PC-3 (cell line): ENCODE results near the gene PVALEF. TPM values are rescaled to one million over a fixed set of nuclear protein-coding genes. Genes with fewer than 3 reads are reported as not detected.

Experiments used
- ATAC-seq: fragments of 200-7000 bp; cut with Tn5 transposase; 2 replicates; pipeline ENCODE4 v1.9.1; 2020; ENCODE audit warnings: mild to moderate bottlenecking, moderate library complexity
- BruUV-seq: library from RNA; stranded (reverse); fragments of 400-500 nt; replicated peaks from 2 replicates; lab custom pipeline; 2021; lab: Mats Ljungman, UMichigan
- CTCF ChIA-PET: fragments of 300-600 bp; sonication (Branson Sonifier 250); formaldehyde crosslinking; loops from one replicate; lab custom pipeline; 2022; ENCODE audit warnings: antibody characterized with exemption; lab: Charles Lee
- POLR2A ChIA-PET: fragments of 300-600 bp; sonication (Branson Sonifier 250); formaldehyde crosslinking; loops from one replicate; lab custom pipeline; 2022; ENCODE audit warnings: antibody characterized with exemption; ENCODE audit not compliant: unreplicated experiment; lab: Charles Lee
- DNase-seq: peaks from one replicate; pipeline ENCODE4 v3.0.0-alpha.2; 2015
- H2AFZ ChIP-seq: fragments of 300-600 bp; sonication (generic); 2 replicates; pipeline ENCODE4 v1.6.0; 2016; ENCODE audit warnings: antibody characterized with exemption, low read length
- H3F3A ChIP-seq: fragments of 300-600 bp; sonication (generic); one replicate; pipeline ENCODE4 v1.6.0; 2017; ENCODE audit warnings: antibody characterized with exemption, low read length, control low read depth, mild to moderate bottlenecking; ENCODE audit not compliant: unreplicated experiment
- H3K27ac ChIP-seq: fragments of 300-600 bp; sonication (generic); 2 replicates; pipeline ENCODE4 v1.5.1; 2016; ENCODE audit warnings: mild to moderate bottlenecking, low read length
- H3K27me3 ChIP-seq: fragments of 300-600 bp; sonication (generic); 2 replicates; pipeline ENCODE4 v1.6.1; 2016; ENCODE audit warnings: low read length, mixed read lengths
- H3K36me3 ChIP-seq: fragments of 300-600 bp; sonication (generic); 2 replicates; pipeline ENCODE4 v1.6.1; 2016; ENCODE audit warnings: low read depth, mixed run types, low read length, mixed read lengths
- H3K4me1 ChIP-seq: fragments of 300-600 bp; sonication (generic); 2 replicates; pipeline ENCODE4 v1.5.1; 2016; ENCODE audit warnings: low read length; ENCODE audit not compliant: insufficient read depth
- H3K4me2 ChIP-seq: fragments of 300-600 bp; sonication (generic); 2 replicates; pipeline ENCODE4 v1.6.0; 2016; ENCODE audit warnings: low read length
- H3K4me3 ChIP-seq: fragments of 300-600 bp; sonication (generic); 2 replicates; pipeline ENCODE4 v1.5.1; 2016; ENCODE audit warnings: mild to moderate bottlenecking, low read length, mixed read lengths
- H3K79me2 ChIP-seq: fragments of 300-600 bp; sonication (generic); 2 replicates; pipeline ENCODE4 v1.6.1; 2017; ENCODE audit warnings: low read length, mixed read lengths
- H3K9ac ChIP-seq: fragments of 300-600 bp; sonication (generic); 2 replicates; pipeline ENCODE4 v1.6.0; 2016; ENCODE audit warnings: mild to moderate bottlenecking, low read length
- H3K9me2 ChIP-seq: fragments of 300-600 bp; sonication (generic); replicated peaks from 2 replicates; pipeline ENCODE4 v1.6.1; 2016; ENCODE audit warnings: mixed run types, low read length, mixed read lengths
- H3K9me3 ChIP-seq: fragments of 300-600 bp; sonication (generic); 2 replicates; pipeline ENCODE4 v1.6.1; 2016; ENCODE audit warnings: low read length, mixed read lengths
- H4K20me1 ChIP-seq: fragments of 300-600 bp; sonication (generic); 2 replicates; pipeline ENCODE4 v1.6.1; 2016; ENCODE audit warnings: low read length, mixed read lengths
- EZH2 ChIP-seq: fragments of 300-600 bp; sonication (generic); IDR thresholded peaks from one replicate; pipeline ENCODE4 v1.6.1; 2017; ENCODE audit warnings: antibody characterized with exemption, mild to moderate bottlenecking, low read length; ENCODE audit not compliant: unreplicated experiment
- EZH2phosphoT487 ChIP-seq: fragments of 300-600 bp; sonication (generic); IDR thresholded peaks from 2 replicates; pipeline ENCODE4 v1.6.1; 2018; ENCODE audit warnings: mild to moderate bottlenecking, antibody characterized with exemption, low read length, borderline replicate concordance
- intact Hi-C: fragments of 100-400 bp; cut with micrococcal nuclease; formaldehyde crosslinking; loops from 2 replicates; pipeline ENCODE4 v1.9.0; 2023
- total RNA-seq: library from RNA; depleted of rRNA; stranded (reverse); fragments of >200 nt; gene quantifications from 2 replicates; pipeline ENCODE4 v1.2.3, GENCODE V29; 2014
- TF ChIP-seq, protein P1 (sequence below): fragments of 300-600 bp; sonication (generic); conservative IDR thresholded peaks from 2 replicates; pipeline ENCODE4 v1.5.1; 2017; ENCODE audit warnings: antibody characterized with exemption, low read depth, mild to moderate bottlenecking, low read length

Gene PVALEF
- total RNA-seq, 1 experiment from 2014 or later = not detected

DNA sequence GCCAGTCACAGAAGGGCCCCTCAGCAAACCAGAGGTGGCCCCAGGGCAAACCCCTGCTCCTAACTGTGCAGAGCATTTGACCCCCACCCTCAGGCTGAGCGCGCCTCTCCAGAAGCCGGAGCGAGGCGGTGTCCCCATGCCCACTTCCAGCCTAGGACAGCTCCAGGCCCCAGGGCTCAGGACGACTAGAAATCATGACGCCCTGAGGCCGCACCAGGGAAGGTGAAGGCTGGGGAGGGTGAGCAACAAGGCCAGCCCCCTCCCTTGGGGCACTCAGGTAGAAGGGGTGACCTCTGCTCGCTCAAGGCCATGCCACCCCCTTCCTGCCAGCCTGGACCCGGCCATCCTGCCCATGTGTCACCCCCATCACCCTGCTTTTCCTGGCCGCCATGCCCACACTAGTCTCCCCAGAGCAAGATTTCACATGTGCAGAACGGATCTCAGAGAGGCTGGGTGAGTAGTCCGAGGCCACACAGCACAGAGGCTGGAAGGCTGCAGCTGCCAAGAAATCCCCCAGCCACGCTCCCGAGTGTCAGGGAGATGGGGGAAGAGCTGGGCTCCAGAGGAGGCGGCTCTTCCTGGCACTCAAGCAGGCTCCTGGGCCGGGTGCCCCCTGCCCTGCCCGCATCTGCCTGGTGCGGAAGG, 2.1 kb upstream of the PVALEF start:
- no peaks in the 10 kb centered on the region for H4K20me1 ChIP-seq
- TF ChIP-seq EZH2 (no peak), EZH2phosphoT487 (no peak)
- TF ChIP-seq, protein P1, sequence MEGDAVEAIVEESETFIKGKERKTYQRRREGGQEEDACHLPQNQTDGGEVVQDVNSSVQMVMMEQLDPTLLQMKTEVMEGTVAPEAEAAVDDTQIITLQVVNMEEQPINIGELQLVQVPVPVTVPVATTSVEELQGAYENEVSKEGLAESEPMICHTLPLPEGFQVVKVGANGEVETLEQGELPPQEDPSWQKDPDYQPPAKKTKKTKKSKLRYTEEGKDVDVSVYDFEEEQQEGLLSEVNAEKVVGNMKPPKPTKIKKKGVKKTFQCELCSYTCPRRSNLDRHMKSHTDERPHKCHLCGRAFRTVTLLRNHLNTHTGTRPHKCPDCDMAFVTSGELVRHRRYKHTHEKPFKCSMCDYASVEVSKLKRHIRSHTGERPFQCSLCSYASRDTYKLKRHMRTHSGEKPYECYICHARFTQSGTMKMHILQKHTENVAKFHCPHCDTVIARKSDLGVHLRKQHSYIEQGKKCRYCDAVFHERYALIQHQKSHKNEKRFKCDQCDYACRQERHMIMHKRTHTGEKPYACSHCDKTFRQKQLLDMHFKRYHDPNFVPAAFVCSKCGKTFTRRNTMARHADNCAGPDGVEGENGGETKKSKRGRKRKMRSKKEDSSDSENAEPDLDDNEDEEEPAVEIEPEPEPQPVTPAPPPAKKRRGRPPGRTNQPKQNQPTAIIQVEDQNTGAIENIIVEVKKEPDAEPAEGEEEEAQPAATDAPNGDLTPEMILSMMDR = no peak
- no peak overlapping the region for H3K4me3 ChIP-seq
- POLR2A ChIA-PET = no interaction called here
- intact Hi-C loops = no loop called here
- no peak overlapping the region for H3K27ac ChIP-seq
- peaks cover 15% of the 10 kb centered on the region for H3K27me3 ChIP-seq
- no TSS peak for BruUV-seq
- H3K4me2 ChIP-seq = no peak overlapping the region
- no peaks in the 10 kb centered on the region for H3K4me1 ChIP-seq
- DNase-seq = no peak
- no peaks in the 10 kb centered on the region for H3K9me3 ChIP-seq
- no peaks in the 10 kb centered on the region for H3K9me2 ChIP-seq
- no peak for ATAC-seq
- H3K36me3 ChIP-seq = no peaks in the 10 kb centered on the region
- no peak overlapping the region for H2AFZ ChIP-seq
- no peaks in the 10 kb centered on the region for H3K79me2 ChIP-seq
- H3F3A ChIP-seq = no peaks in the 10 kb centered on the region
- no peak overlapping the region for H3K9ac ChIP-seq
- CTCF ChIA-PET = interaction anchor here (0.6 kb wide), 1 partner anchor 140 kb away, joined by 3 read pairs; no protein-coding TSS in a partner anchor

DNA sequence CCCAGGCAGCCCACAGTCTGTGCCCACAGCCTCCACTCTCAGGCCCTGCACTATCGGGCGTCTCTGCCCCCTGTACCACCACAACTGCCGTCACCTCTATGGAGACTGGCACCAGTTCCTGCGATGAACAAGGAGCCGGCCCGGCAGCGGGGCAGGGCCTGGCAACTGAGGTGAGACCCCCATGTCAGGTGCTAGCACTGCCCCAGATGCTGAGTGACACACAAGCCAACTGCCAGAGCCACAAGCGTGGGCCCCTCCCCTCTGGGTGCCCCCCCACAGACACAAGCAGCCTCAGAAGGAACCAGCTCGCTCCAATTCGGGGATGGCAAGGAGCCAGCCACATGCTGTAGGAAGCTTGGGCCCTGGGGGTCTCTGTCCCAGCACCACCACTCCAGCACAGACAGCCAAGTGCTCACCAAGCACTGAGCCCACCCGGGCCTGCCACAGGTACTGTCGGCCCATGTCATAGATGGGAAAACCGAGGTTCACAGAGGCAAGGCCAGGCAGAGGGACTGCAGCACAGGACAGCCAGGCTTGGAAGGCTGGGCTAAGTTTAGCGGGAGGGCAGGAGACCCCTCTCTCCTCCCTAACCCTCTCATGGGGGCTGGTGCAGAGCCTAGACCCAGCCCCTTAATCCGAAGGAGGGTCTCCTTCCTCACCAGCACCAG, 1.5 kb upstream of the PVALEF start:
- intact Hi-C loops = no loop called here
- no peak overlapping the region for H3K9ac ChIP-seq
- H3K4me3 ChIP-seq = no peak overlapping the region
- H4K20me1 ChIP-seq = no peaks in the 10 kb centered on the region
- ChIA-PET POLR2A (no interaction called here), CTCF (no interaction called here)
- no peaks in the 10 kb centered on the region for H3K9me2 ChIP-seq
- H3K79me2 ChIP-seq = no peaks in the 10 kb centered on the region
- no peak for TF ChIP-seq EZH2
- TF ChIP-seq, protein P1 = no peak
- TF ChIP-seq EZH2phosphoT487 = no peak
- no peaks in the 10 kb centered on the region for H3F3A ChIP-seq
- H3K4me1 ChIP-seq = no peaks in the 10 kb centered on the region
- no peaks in the 10 kb centered on the region for H3K36me3 ChIP-seq
- H3K9me3 ChIP-seq = no peaks in the 10 kb centered on the region
- no peak overlapping the region for H3K27ac ChIP-seq
- no peak for DNase-seq
- no TSS peak for BruUV-seq
- peaks cover 15% of the 10 kb centered on the region for H3K27me3 ChIP-seq
- ATAC-seq = no peak
- no peak overlapping the region for H3K4me2 ChIP-seq
- no peak overlapping the region for H2AFZ ChIP-seq
